GM12878 (cell line): ENCODE results near the gene SPDYE3. TPM values are rescaled to one million over a fixed set of nuclear protein-coding genes. Genes with fewer than 3 reads are reported as not detected.
"Not testable (repeated sequence)": the region's sequence is repeated elsewhere in the genome, so short reads cannot be mapped to it uniquely, and the experiment has no call there.

ENCODE experiments used
- ATAC-seq: fragments of 200-7000 bp; cut with Tn5 transposase; 3 replicates; pipeline ENCODE4 v1.9.1; 2020; ENCODE audit warnings: mild to moderate bottlenecking, moderate library complexity
- BruUV-seq: library from RNA; stranded (reverse); fragments of 400-500 nt; replicated peaks from 2 replicates; lab custom pipeline; 2021; lab: Mats Ljungman, UMichigan
- CTCF ChIA-PET: fragments of 300-600 bp; sonication (Branson Sonifier 250); formaldehyde crosslinking; extraction: SDS; loops from one replicate; lab custom pipeline; 2021; ENCODE audit warnings: inconsistent platforms; lab: Yijun Ruan, JAX
- POLR2A ChIA-PET: fragments of 350-600 bp; formaldehyde crosslinking; extraction: SDS; loops from one replicate; lab custom pipeline; 2021; ENCODE audit warnings: inconsistent platforms; lab: Charles Lee
- RAD21 ChIA-PET: fragments of 300-600 bp; sonication (Branson Sonifier 250); formaldehyde crosslinking; loops from one replicate; lab custom pipeline; 2023; ENCODE audit warnings: antibody characterized with exemption; ENCODE audit not compliant: unreplicated experiment; lab: Charles Lee
- SMC1A ChIA-PET: fragments of 300-600 bp; sonication (Branson Sonifier 250); formaldehyde crosslinking; loops from one replicate; lab custom pipeline; 2023; ENCODE audit not compliant: unreplicated experiment, uncharacterized antibody; lab: Charles Lee
- DNase-seq: peaks from one replicate; pipeline ENCODE4 v3.0.0-alpha.2; 2011; ENCODE audit warnings: low read depth, low spot score
- FAIRE-seq: peaks from 3 replicates; lab custom pipeline; 2011; peaks lifted over from hg19 to GRCh38; lab: Jason Lieb, UNC
- H2AFZ ChIP-seq: 2 replicates; pipeline ENCODE4 v1.6.0; 2011; ENCODE audit warnings: low read depth, low read length, control low read depth; ENCODE audit not compliant: control insufficient read depth
- H3K27ac ChIP-seq: 2 replicates; pipeline ENCODE4 v1.5.1; 2011; ENCODE audit warnings: control low read depth; ENCODE audit not compliant: control insufficient read depth, insufficient read depth
- H3K27me3 ChIP-seq, 2 experiments: replicated peaks in 1 of 2; 2 replicates each; pipeline versions ENCODE4 v1.6.0 to v1.6.1; 2011; ENCODE audit warnings: low read length in 1 of 2; ENCODE audit not compliant: control insufficient read depth in 2 of 2, insufficient read depth in 2 of 2
- H3K36me3 ChIP-seq, 2 experiments: 2 replicates each; pipeline ENCODE4 v1.5.1; 2011; ENCODE audit warnings: low read length in 1 of 2; ENCODE audit not compliant: control insufficient read depth in 2 of 2, insufficient read depth in 2 of 2
- H3K4me1 ChIP-seq: 2 replicates; pipeline ENCODE4 v1.6.1; 2011; ENCODE audit warnings: mild to moderate bottlenecking, low read length, moderate library complexity, mixed read lengths; ENCODE audit not compliant: control insufficient read depth, insufficient read depth
- H3K4me2 ChIP-seq: 2 replicates; pipeline ENCODE4 v1.6.0; 2011; ENCODE audit warnings: control low read depth; ENCODE audit not compliant: control insufficient read depth, insufficient read depth
- H3K4me3 ChIP-seq: fragments of 200-600 bp; sonication (generic); 2 replicates; pipeline ENCODE4 v1.5.1; 2016
- H3K79me2 ChIP-seq: 2 replicates; pipeline ENCODE4 v1.6.0; 2011; ENCODE audit warnings: low read length; ENCODE audit not compliant: control insufficient read depth, insufficient read depth
- H3K9ac ChIP-seq: 2 replicates; pipeline ENCODE4 v1.8.0; 2011; ENCODE audit warnings: low read length, control low read depth, mixed read lengths; ENCODE audit not compliant: control insufficient read depth, insufficient read depth
- H3K9me3 ChIP-seq: replicated peaks from 3 replicates; pipeline ENCODE4 v1.5.1; 2011; ENCODE audit warnings: mild to moderate bottlenecking, low read length; ENCODE audit not compliant: control insufficient read depth, insufficient read depth
- H4K20me1 ChIP-seq: 2 replicates; pipeline ENCODE4 v1.6.0; 2011; ENCODE audit not compliant: control insufficient read depth, insufficient read depth
- WGBS: methylation state at CpG from one replicate; pipeline ENCODE4 v1.1.6; 2016; ENCODE audit warnings: low lambda C conversion rate; ENCODE audit not compliant: insufficient replicate concordance, insufficient coverage; ENCODE audit errors: missing lambda C conversion rate; 5-methylcytosine and 5-hydroxymethylcytosine counted together
- in situ Hi-C: fragments of 300-500 bp; cut with MboI; formaldehyde crosslinking; loops from 9 replicates; pipeline ENCODE4 v1.14.3; 2018; ENCODE audit warnings: mixed read lengths
- intact Hi-C: fragments of 100-400 bp; cut with micrococcal nuclease; formaldehyde crosslinking; loops from one replicate; pipeline ENCODE4 v1.14.2; 2022; ENCODE audit not compliant: unreplicated experiment
- polyA plus RNA-seq, 11 experiments: library from polyadenylated mRNA; depleted of rRNA in 4 of 11; unstranded in 6 of 11; stranded (reverse) in 5 of 11; fragments of >200 nt; fragmentation: Nextera tagmentation in 4 of 11; fragmentation: Illumina TruSeq in 1 of 11; extraction: Ambion mirVana in 4 of 11; extraction: Trizol in 1 of 11; gene quantifications; 1 replicate in 1 of 11; 2 replicates in 10 of 11; pipeline versions ENCODE4 v1.2.1 to v1.2.3, GENCODE V29; 2011 to 2016; ENCODE audit warnings: inconsistent platforms in 2 of 11, missing spikeins in 2 of 11, low read depth in 1 of 11
- total RNA-seq, 4 experiments: library from RNA; depleted of rRNA in 3 of 4; stranded (reverse); fragments of >200 nt in 3 of 4; fragmentation: Illumina TruSeq in 1 of 4; extraction: Trizol in 1 of 4; gene quantifications; 2 replicates each; pipeline versions ENCODE4 v1.2.1 to v1.2.3, GENCODE V29; 2013 to 2021
- TF ChIP-seq, protein P1 (sequence below): fragments of 450-650 bp; IDR thresholded peaks from 2 replicates; pipeline ENCODE4 v1.6.1; 2017; ENCODE audit warnings: mild to moderate bottlenecking, moderate library complexity

Gene SPDYE3
- total and polyA plus RNA-seq, 10 of the 15 experiments (the other 5 are each of a cell fraction or from before 2014, with no cell fraction given) = 0.03 to 9.4 (median 1.4) TPM; not detected in 4

GRCh38 chr7:100324194-100324593, 16.7 kb downstream of the SPDYE3 start:
- TF ChIP-seq, protein P1, sequence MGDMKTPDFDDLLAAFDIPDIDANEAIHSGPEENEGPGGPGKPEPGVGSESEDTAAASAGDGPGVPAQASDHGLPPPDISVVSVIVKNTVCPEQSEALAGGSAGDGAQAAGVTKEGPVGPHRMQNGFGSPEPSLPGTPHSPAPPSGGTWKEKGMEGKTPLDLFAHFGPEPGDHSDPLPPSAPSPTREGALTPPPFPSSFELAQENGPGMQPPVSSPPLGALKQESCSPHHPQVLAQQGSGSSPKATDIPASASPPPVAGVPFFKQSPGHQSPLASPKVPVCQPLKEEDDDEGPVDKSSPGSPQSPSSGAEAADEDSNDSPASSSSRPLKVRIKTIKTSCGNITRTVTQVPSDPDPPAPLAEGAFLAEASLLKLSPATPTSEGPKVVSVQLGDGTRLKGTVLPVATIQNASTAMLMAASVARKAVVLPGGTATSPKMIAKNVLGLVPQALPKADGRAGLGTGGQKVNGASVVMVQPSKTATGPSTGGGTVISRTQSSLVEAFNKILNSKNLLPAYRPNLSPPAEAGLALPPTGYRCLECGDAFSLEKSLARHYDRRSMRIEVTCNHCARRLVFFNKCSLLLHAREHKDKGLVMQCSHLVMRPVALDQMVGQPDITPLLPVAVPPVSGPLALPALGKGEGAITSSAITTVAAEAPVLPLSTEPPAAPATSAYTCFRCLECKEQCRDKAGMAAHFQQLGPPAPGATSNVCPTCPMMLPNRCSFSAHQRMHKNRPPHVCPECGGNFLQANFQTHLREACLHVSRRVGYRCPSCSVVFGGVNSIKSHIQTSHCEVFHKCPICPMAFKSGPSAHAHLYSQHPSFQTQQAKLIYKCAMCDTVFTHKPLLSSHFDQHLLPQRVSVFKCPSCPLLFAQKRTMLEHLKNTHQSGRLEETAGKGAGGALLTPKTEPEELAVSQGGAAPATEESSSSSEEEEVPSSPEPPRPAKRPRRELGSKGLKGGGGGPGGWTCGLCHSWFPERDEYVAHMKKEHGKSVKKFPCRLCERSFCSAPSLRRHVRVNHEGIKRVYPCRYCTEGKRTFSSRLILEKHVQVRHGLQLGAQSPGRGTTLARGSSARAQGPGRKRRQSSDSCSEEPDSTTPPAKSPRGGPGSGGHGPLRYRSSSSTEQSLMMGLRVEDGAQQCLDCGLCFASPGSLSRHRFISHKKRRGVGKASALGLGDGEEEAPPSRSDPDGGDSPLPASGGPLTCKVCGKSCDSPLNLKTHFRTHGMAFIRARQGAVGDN = 0 out of 2 replicates have a peak, but pooled peaks have one; percentile 31
- RAD21 ChIA-PET, BruUV-seq, intact Hi-C loops, H3K9me3 ChIP-seq, DNase-seq, in situ Hi-C loops, H3K4me2 ChIP-seq, CTCF ChIA-PET, H3K4me3 ChIP-seq, POLR2A ChIA-PET, H2AFZ ChIP-seq, H3K9ac ChIP-seq, H3K27me3 ChIP-seq, H3K4me1 ChIP-seq, H4K20me1 ChIP-seq, H3K36me3 ChIP-seq, ATAC-seq, FAIRE-seq, SMC1A ChIA-PET, H3K79me2 ChIP-seq: not testable (repeated sequence)
- H3K27ac ChIP-seq = peak overlapping the region; percentile 44; the same call in 1 of the 2 replicates
- WGBS = 68% methylated on average over 13 of the region's 13 CpGs

DNA sequence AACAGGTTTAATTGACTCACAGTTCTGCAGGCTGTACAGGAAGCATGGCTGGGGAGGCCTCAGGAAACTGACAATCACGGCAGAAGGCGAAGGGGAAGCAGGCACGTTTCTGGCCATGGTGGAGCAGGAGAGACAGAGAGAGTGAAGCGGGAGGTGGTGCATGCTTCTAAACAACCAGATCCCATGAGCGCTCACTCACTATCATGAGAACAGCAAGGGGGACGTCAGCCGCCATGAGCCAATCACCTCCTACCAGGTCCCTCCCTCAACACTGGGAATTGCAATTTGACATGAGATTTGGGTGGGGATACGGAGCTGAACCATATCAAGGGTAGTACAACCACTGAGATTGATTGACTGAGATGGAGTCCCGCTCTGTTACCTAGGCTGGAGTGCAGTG, 18.2 kb downstream of the SPDYE3 start:
- H3K4me3 ChIP-seq, H3K79me2 ChIP-seq, intact Hi-C loops, in situ Hi-C loops, H3K9me3 ChIP-seq, BruUV-seq, H3K27ac ChIP-seq, ATAC-seq, H4K20me1 ChIP-seq, H3K4me1 ChIP-seq, RAD21 ChIA-PET, DNase-seq, H3K27me3 ChIP-seq, H2AFZ ChIP-seq, H3K4me2 ChIP-seq, SMC1A ChIA-PET, FAIRE-seq, H3K9ac ChIP-seq, POLR2A ChIA-PET, H3K36me3 ChIP-seq, CTCF ChIA-PET: not testable (repeated sequence)
- WGBS = 91% methylated on average over 9 of the region's 9 CpGs

- H3K27ac ChIP-seq, H3K27me3 ChIP-seq, H3K4me3 ChIP-seq, DNase-seq, H3K4me1 ChIP-seq, H3K79me2 ChIP-seq, H4K20me1 ChIP-seq, H3K9me3 ChIP-seq, CTCF ChIA-PET, intact Hi-C loops, H3K36me3 ChIP-seq, H2AFZ ChIP-seq, H3K4me2 ChIP-seq, FAIRE-seq, RAD21 ChIA-PET, H3K9ac ChIP-seq, ATAC-seq, BruUV-seq, SMC1A ChIA-PET, in situ Hi-C loops, POLR2A ChIA-PET: not testable (repeated sequence)
- 92% methylated on average over 10 of the region's 11 CpGs for WGBS
Observed at GRCh38 chr7:100326914-100327313, 19.4 kb downstream of the SPDYE3 start.
